ENCODE data around the gene ATP1B1.

GRCh38 chr1:169086603-169087455 lies 19.7 kb upstream of the ATP1B1 start:
- TF ChIP-seq CTCF (IDR thresholded peaks at IDR 0.05; ENCODE audit: low read length) (no peak), EZH2 (optimal IDR thresholded peaks at IDR 0.05; ENCODE audit: low read depth, low read length) (no peak)

Data from MM.1S (cell line).